GM18519 (cell line): ENCODE data around the gene SUPT3H.
A peak's percentile ranks its signal among the peaks of the same experiment; 100 is the strongest.

Source experiments
- ATAC-seq: cut with Tn5 transposase; IDR thresholded peaks from one replicate; pipeline ENCODE4 v1.9.1; 2021; ENCODE audit warnings: mild to moderate bottlenecking, moderate library complexity; ENCODE audit not compliant: unreplicated experiment, low FRiP score

Gene SUPT3H

GRCh38 chr6:45027126-45027525 lies 350.6 kb downstream of the SUPT3H start:
- no peak for ATAC-seq

GRCh38 chr6:45026003-45026516 lies 351.7 kb downstream of the SUPT3H start:
- no peak for ATAC-seq

- ATAC-seq, result no peak
Measured at GRCh38 chr6:45024610-45025009, 353.1 kb downstream of the SUPT3H start.

GRCh38 chr6:45021676-45022075 lies 356.1 kb downstream of the SUPT3H start:
- no peak for ATAC-seq

- ATAC-seq, result no peak
Measured at GRCh38 chr6:45012687-45013086, 365.0 kb downstream of the SUPT3H start.

GRCh38 chr6:45009576-45009975 lies 368.2 kb downstream of the SUPT3H start:
- ATAC-seq, result peak; percentile 68

GRCh38 chr6:45006893-45007292 lies 370.8 kb downstream of the SUPT3H start:
- no peak for ATAC-seq

GRCh38 chr6:45003961-45004360 lies 373.8 kb downstream of the SUPT3H start:
- no peak for ATAC-seq

- ATAC-seq, result no peak
Measured at GRCh38 chr6:45003387-45003786, 374.3 kb downstream of the SUPT3H start.

- ATAC-seq, result no peak
Measured at GRCh38 chr6:45002390-45003105, 375.2 kb downstream of the SUPT3H start.

- ATAC-seq, result peak; percentile 99
Measured at GRCh38 chr6:45001663-45002062, 376.1 kb downstream of the SUPT3H start.

- no peak for ATAC-seq
Measured at GRCh38 chr6:45000833-45001232, 376.9 kb downstream of the SUPT3H start.

GRCh38 chr6:44999066-44999465 lies 378.7 kb downstream of the SUPT3H start:
- no peak for ATAC-seq

- no peak for ATAC-seq
Measured at GRCh38 chr6:44995486-44996132, 382.1 kb downstream of the SUPT3H start.

GRCh38 chr6:44989391-44989790 lies 388.3 kb downstream of the SUPT3H start:
- ATAC-seq, result no peak

GRCh38 chr6:44985006-44985405 lies 392.7 kb downstream of the SUPT3H start:
- no peak for ATAC-seq

- ATAC-seq, result no peak
Measured at GRCh38 chr6:44983467-44984365, 394.0 kb downstream of the SUPT3H start.

GRCh38 chr6:44980841-44981240 lies 396.9 kb downstream of the SUPT3H start:
- ATAC-seq, result no peak

- no peak for ATAC-seq
Measured at GRCh38 chr6:44976677-44977641, 400.8 kb downstream of the SUPT3H start.

- ATAC-seq, result no peak
Measured at GRCh38 chr6:44974511-44974910, 403.2 kb downstream of the SUPT3H start.
